Measurements from ENCODE around the gene KIF13A. TPM values are rescaled to one million over a fixed set of nuclear protein-coding genes. Genes with fewer than 3 reads are reported as not detected.

The KIF13A gene
- total RNA-seq, 2 experiments from 2014 or later, result 0.91 to 1.4 TPM

DNA sequence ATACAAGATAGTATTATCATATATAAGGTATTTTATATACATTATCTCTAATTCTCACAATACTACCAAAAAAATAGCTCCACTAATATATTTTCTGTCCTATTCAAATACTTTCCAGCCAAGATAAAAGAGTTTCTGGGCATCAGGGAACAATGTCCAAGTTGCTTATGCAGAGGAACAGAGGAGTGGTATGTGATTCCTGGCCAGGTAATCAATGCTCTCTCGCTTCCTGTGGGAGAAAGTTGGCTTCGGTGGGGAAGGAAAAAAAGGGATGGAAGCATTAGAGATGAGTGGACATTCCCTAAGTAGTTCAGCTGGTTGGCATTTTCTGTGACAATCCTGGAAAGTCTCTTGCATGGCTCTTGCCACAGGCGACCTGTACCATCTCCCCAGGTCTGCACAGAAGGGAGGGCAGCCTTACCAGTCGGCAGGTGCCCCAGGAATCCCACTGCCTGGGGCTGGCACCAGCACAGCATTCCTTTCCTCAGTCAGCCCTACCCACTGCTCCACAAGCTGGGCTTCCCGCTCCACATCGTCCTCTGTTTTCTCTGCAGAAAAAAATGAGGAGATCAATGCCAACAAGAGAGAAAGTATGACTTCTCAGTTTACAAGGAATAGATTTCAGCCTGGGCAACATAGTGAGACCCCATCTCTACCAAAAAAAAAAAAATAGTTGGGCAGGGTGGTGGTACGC, 202.2 kb downstream of the KIF13A start:
- ChIA-PET CTCF (interaction anchor here (1.1 kb wide), 1 partner anchor 18 kb away, joined by 3 read pairs; no protein-coding TSS in a partner anchor), POLR2A (no interaction called here)
- intact Hi-C loops (cut with DNase I, micrococcal nuclease), result no loop called here
- Histone ChIP-seq H3K4me3 (ENCODE audit: low read length) (no peak overlapping the region), H3K27me3 (ENCODE audit: control insufficient read depth in 1 of 2, insufficient read depth in 2 of 2, low read length in 2 of 2) (no peaks in the 10 kb centered on the region), H3K27ac (ENCODE audit: low read depth in 1 of 2, low read length in 2 of 2) (no peak overlapping the region), H3K36me3 (ENCODE audit: insufficient read depth, low read length) (no peaks in the 10 kb centered on the region), H3K9me3 (ENCODE audit: control insufficient read depth in 1 of 2, insufficient read depth in 1 of 2, low read length in 2 of 2) (no peaks in the 10 kb centered on the region), H3K4me1 (ENCODE audit: insufficient read depth, low read length) (no peaks in the 10 kb centered on the region)
- H3K9me3 Mint-ChIP-seq, result no peaks in the 10 kb centered on the region
- ATAC-seq (ENCODE audit: poor library complexity), result no peak
- no peak overlapping the region for H3K4me3 Mint-ChIP-seq
- H3K36me3 Mint-ChIP-seq (ENCODE audit: low read depth), result no peaks in the 10 kb centered on the region
- TF ChIP-seq, protein P1, sequence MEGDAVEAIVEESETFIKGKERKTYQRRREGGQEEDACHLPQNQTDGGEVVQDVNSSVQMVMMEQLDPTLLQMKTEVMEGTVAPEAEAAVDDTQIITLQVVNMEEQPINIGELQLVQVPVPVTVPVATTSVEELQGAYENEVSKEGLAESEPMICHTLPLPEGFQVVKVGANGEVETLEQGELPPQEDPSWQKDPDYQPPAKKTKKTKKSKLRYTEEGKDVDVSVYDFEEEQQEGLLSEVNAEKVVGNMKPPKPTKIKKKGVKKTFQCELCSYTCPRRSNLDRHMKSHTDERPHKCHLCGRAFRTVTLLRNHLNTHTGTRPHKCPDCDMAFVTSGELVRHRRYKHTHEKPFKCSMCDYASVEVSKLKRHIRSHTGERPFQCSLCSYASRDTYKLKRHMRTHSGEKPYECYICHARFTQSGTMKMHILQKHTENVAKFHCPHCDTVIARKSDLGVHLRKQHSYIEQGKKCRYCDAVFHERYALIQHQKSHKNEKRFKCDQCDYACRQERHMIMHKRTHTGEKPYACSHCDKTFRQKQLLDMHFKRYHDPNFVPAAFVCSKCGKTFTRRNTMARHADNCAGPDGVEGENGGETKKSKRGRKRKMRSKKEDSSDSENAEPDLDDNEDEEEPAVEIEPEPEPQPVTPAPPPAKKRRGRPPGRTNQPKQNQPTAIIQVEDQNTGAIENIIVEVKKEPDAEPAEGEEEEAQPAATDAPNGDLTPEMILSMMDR (IDR thresholded peaks at IDR 0.05), result no peak
- H3K27ac Mint-ChIP-seq, result no peak overlapping the region
- no peaks in the 10 kb centered on the region for H3K27me3 Mint-ChIP-seq
- H3K4me1 Mint-ChIP-seq (ENCODE audit: low read depth), result no peaks in the 10 kb centered on the region
- no peak for DNase-seq

- H3K27me3 Mint-ChIP-seq, result no peaks in the 10 kb centered on the region
- intact Hi-C loops (cut with DNase I, micrococcal nuclease), result no loop called here
- H3K4me1 ChIP-seq (ENCODE audit: insufficient read depth, low read length), result no peaks in the 10 kb centered on the region
- ChIA-PET CTCF (interaction anchor here (0.7 kb wide), 1 partner anchor 1120 kb away, joined by 3 read pairs; no protein-coding TSS in a partner anchor), POLR2A (no interaction called here)
- no peaks in the 10 kb centered on the region for H3K9me3 Mint-ChIP-seq
- H3K27me3 ChIP-seq (ENCODE audit: control insufficient read depth in 1 of 2, insufficient read depth in 2 of 2, low read length in 2 of 2), result no peaks in the 10 kb centered on the region
- no peak overlapping the region for H3K27ac Mint-ChIP-seq
- no peak overlapping the region for H3K4me3 Mint-ChIP-seq
- TF ChIP-seq, protein P1 (IDR thresholded peaks at IDR 0.05), result no peak
- no peaks in the 10 kb centered on the region for H3K4me1 Mint-ChIP-seq (ENCODE audit: low read depth)
- DNase-seq (no peak), ATAC-seq (ENCODE audit: poor library complexity) (no peak)
- H3K36me3 ChIP-seq (ENCODE audit: insufficient read depth, low read length), result no peaks in the 10 kb centered on the region
- no peak overlapping the region for H3K4me3 ChIP-seq (ENCODE audit: low read length)
- no peaks in the 10 kb centered on the region for H3K9me3 ChIP-seq (ENCODE audit: control insufficient read depth in 1 of 2, insufficient read depth in 1 of 2, low read length in 2 of 2)
- no peaks in the 10 kb centered on the region for H3K36me3 Mint-ChIP-seq (ENCODE audit: low read depth)
- H3K27ac ChIP-seq (ENCODE audit: low read depth in 1 of 2, low read length in 2 of 2), result no peak overlapping the region
These were observed 207.4 kb downstream of the KIF13A start for GRCh38 chr6:17780061-17780460.

DNA sequence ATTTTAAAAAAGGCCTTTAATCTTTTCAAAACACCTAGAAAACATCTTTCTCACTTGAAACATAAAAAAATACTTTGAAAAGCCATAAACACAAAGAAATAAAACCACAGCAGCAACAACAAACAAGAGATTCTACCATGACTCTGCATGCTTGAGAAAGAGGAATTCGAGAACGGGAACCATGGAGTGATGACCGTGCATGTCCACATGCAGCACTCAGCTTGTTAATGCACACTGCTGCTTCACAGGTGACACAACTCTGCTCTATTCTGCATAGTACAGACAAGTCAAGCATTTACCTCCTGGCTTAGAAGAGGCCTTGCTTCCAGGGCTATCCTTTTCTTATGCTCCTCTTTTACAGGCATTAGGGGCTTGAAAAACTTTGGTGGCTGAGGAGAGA, 215.8 kb downstream of the KIF13A start:
- H3K9me3 ChIP-seq (ENCODE audit: control insufficient read depth in 1 of 2, insufficient read depth in 1 of 2, low read length in 2 of 2), result no peaks in the 10 kb centered on the region
- Mint-ChIP-seq H3K4me1 (ENCODE audit: low read depth) (no peaks in the 10 kb centered on the region), H3K36me3 (ENCODE audit: low read depth) (no peaks in the 10 kb centered on the region), H3K4me3 (no peak overlapping the region), H3K27me3 (peaks cover 9% of the 10 kb centered on the region), H3K27ac (no peak overlapping the region), H3K9me3 (no peaks in the 10 kb centered on the region)
- H3K4me3 ChIP-seq (ENCODE audit: low read length), result no peak overlapping the region
- POLR2A ChIA-PET, result no interaction called here
- H3K4me1 ChIP-seq (ENCODE audit: insufficient read depth, low read length), result no peaks in the 10 kb centered on the region
- intact Hi-C loops (cut with DNase I, micrococcal nuclease), result no loop called here
- CTCF ChIA-PET, result no interaction called here
- no peak for DNase-seq
- no peaks in the 10 kb centered on the region for H3K36me3 ChIP-seq (ENCODE audit: insufficient read depth, low read length)
- H3K27ac ChIP-seq (ENCODE audit: low read depth in 1 of 2, low read length in 2 of 2), result no peak overlapping the region
- no peak for ATAC-seq (ENCODE audit: poor library complexity)
- TF ChIP-seq, protein P1 (IDR thresholded peaks at IDR 0.05), result no peak
- H3K27me3 ChIP-seq (ENCODE audit: control insufficient read depth in 1 of 2, insufficient read depth in 2 of 2, low read length in 2 of 2), result no peaks in the 10 kb centered on the region

All from CD4-positive, alpha-beta T cell (primary cell).